Cardiac septum (tissue), 1 donor: Measurements from ENCODE around the gene UBE2Q1. TPM values are rescaled to one million over a fixed set of nuclear protein-coding genes. Genes with fewer than 3 reads are reported as not detected.
A peak's percentile ranks its signal among the peaks of the same experiment; 100 is the strongest.

ENCODE experiments used
- DNase-seq: peaks from one replicate; pipeline ENCODE4 v3.0.0-alpha.2; 2020; ENCODE audit warnings: low spot score
- intact Hi-C: fragments of 100-400 bp; cut with DNase I; formaldehyde crosslinking; loops from one replicate; pipeline ENCODE4 v1.14.0; 2022
- total RNA-seq: library from RNA; stranded (reverse); fragmentation: NEBNext Ultra II Directional; extraction: Animal tissue kit (Norgen Biotek cat#: 25700); gene quantifications from one replicate; pipeline ENCODE4 v1.2.1, GENCODE V29; 2021
- donor health status: DM: no; HTN: no; CAD: no.

UBE2Q1 gene
- total RNA-seq, 1 donor from 2014 or later: 65.5 TPM

- DNase-seq: no peak
- intact Hi-C loops: no loop called here
Measured at GRCh38 chr1:154579374-154579773, 20.9 kb upstream of the UBE2Q1 start.

GRCh38 chr1:154578058-154578418, 19.6 kb upstream of the UBE2Q1 start:
- DNase-seq: no peak
- intact Hi-C loops: no loop called here

- intact Hi-C loops: no loop called here
- DNase-seq: no peak
Measured at GRCh38 chr1:154577346-154578057, 19.0 kb upstream of the UBE2Q1 start.

GRCh38 chr1:154575951-154576566, 17.6 kb upstream of the UBE2Q1 start:
- intact Hi-C loops: no loop called here
- DNase-seq: no peak

- intact Hi-C loops: no loop called here
- no peak for DNase-seq
Measured at GRCh38 chr1:154575147-154575927, 16.9 kb upstream of the UBE2Q1 start.

- DNase-seq: no peak
- intact Hi-C loops: no loop called here
Measured at GRCh38 chr1:154574716-154575115, 16.3 kb upstream of the UBE2Q1 start.

GRCh38 chr1:154573168-154573510, 14.7 kb upstream of the UBE2Q1 start:
- intact Hi-C loops: no loop called here
- no peak for DNase-seq

- intact Hi-C loops: no loop called here
- no peak for DNase-seq
Measured at GRCh38 chr1:154572468-154573167, 14.2 kb upstream of the UBE2Q1 start.

GRCh38 chr1:154571964-154572288, 13.5 kb upstream of the UBE2Q1 start:
- intact Hi-C loops: no loop called here
- no peak for DNase-seq

- intact Hi-C loops: no loop called here
- DNase-seq: no peak
Measured at GRCh38 chr1:154571244-154571963, 12.9 kb upstream of the UBE2Q1 start.

GRCh38 chr1:154568157-154568815, 9.8 kb upstream of the UBE2Q1 start:
- intact Hi-C loops: no loop called here

GRCh38 chr1:154567386-154568156, 9.1 kb upstream of the UBE2Q1 start, which contains the start of gene CHRNB2:
Gene CHRNB2 (plus strand): TSS chr1:154567778. CDS start chr1:154568045, 267 bp downstream.
- intact Hi-C loops: no loop called here
- DNase-seq: peak; percentile 83

More at GRCh38 chr1:154568157-154568815, 9.8 kb upstream of the UBE2Q1 start:
- no peak for DNase-seq

GRCh38 chr1:154565876-154566275, 7.4 kb upstream of the UBE2Q1 start:
- no peak for DNase-seq
- intact Hi-C loops: no loop called here

- intact Hi-C loops: loop anchor here (1.0 to 5.0 kb wide), 7 partner anchors 48 to 441 kb away; partner anchors contain the start of genes IL6R and PMVK
- peak; percentile 91 for DNase-seq
Measured at GRCh38 chr1:154559466-154560044, 1.1 kb upstream of the UBE2Q1 start.

- intact Hi-C loops: loop anchor here (1.0 to 5.0 kb wide), 7 partner anchors 48 to 442 kb away; partner anchors contain the start of genes IL6R and PMVK
- peak; percentile 99 for DNase-seq
Measured at GRCh38 chr1:154558720-154559465, 431 bp upstream of the UBE2Q1 start.

GRCh38 chr1:154557248-154557938, 1.1 kb downstream of the UBE2Q1 start:
- intact Hi-C loops: loop anchor here (5.0 kb wide), 2 partner anchors 150 to 200 kb away; partner anchors contain the start of gene IL6R

More at GRCh38 chr1:154557248-154557938, 1.1 kb downstream of the UBE2Q1 start:
- no peak for DNase-seq
